Activated CD8-positive, alpha-beta T cell treated with anti-CD3 and anti-CD28 coated beads, Interleukin-2, amount 10 ng/mL, durations not matched to agents 7 days and 5 days (primary cell): Measurements from ENCODE around the gene OSBPL2. TPM values are rescaled to one million over a fixed set of nuclear protein-coding genes. Genes with fewer than 3 reads are reported as not detected.

ENCODE experiments used
- ATAC-seq: fragments of 150-1000 bp; cut with Tn5 transposase; one replicate; pipeline ENCODE4 v1.10.0; 2021; ENCODE audit warnings: moderate library complexity
- CTCF ChIA-PET: fragments of 350-600 bp; sonication (Branson Sonifier 250); formaldehyde crosslinking; loops from one replicate; lab custom pipeline; 2021; ENCODE audit warnings: antibody characterized with exemption; lab: Charles Lee
- POLR2A ChIA-PET: fragments of 350-600 bp; sonication (Branson Sonifier 250); formaldehyde crosslinking; loops from one replicate; lab custom pipeline; 2021; ENCODE audit warnings: antibody characterized with exemption; lab: Charles Lee
- DNase-seq: peaks from one replicate; pipeline ENCODE4 v3.0.0-alpha.2; 2020
- H3K27ac Mint-ChIP-seq: one replicate; pipeline ENCODE4 v1.8.0; 2021; ENCODE audit warnings: mild to moderate bottlenecking, mixed read lengths
- H3K27me3 Mint-ChIP-seq: one replicate; pipeline ENCODE4 v1.8.0; 2021; ENCODE audit warnings: low read depth, mixed read lengths
- H3K36me3 Mint-ChIP-seq: one replicate; pipeline ENCODE4 v1.8.0; 2021; ENCODE audit warnings: low read depth, mixed read lengths
- H3K4me1 Mint-ChIP-seq: one replicate; pipeline ENCODE4 v1.8.0; 2021; ENCODE audit warnings: low read depth, mixed read lengths
- H3K4me3 Mint-ChIP-seq: one replicate; pipeline ENCODE4 v1.8.0; 2021; ENCODE audit warnings: mild to moderate bottlenecking, mixed read lengths
- H3K9me3 Mint-ChIP-seq: one replicate; pipeline ENCODE4 v1.8.0; 2022; ENCODE audit warnings: mixed read lengths; ENCODE audit not compliant: insufficient read depth
- total RNA-seq, 2 experiments: library from RNA; stranded (reverse); gene quantifications; one replicate each; pipeline ENCODE4 v1.2.3, GENCODE V29; 2021

The OSBPL2 gene
- total RNA-seq, 2 experiments from 2014 or later = 24.1 to 26.4 TPM

DNA sequence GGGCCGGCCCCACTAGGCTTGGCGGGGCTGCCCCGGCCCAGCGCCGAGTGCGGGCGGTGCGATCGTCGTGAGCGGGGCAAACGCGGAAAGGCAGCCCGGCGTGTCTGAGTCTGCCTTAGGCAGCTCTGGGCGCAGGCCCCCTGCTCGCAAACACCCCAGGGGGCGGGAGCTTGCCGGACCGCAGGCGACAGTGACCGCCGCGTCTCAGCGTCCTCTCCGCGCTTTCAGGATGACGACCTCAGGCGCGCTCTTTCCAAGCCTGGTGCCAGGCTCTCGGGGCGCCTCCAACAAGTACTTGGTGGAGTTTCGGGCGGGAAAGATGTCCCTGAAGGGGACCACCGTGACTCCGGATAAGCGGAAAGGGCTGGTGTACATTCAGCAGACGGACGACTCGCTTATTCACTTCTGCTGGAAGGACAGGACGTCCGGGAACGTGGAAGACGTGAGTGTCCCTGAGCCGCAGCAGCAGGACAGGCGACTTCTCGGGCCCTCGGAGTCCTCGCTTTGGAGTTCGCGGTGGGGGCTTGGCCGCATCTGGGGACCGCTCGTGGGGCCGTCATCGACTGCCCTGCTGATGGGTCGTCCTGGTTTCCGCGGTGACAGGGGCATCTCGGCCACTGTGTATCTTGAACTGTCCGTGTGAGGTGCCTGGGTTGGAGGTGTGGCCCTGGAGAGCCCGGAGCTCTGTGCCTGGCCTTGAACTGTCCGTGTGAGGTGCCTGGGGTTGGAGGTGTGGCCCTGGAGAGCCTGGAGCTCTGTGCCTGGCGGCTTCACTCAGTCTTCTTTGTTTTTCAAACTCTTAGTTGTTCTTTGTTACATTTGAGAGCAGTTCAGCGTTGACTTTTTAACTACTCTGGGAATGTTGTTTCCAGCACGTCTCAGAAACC is 65.3 kb downstream of the OSBPL2 start:
- ATAC-seq (peak; percentile 17), DNase-seq (peak; percentile 33)
- Mint-ChIP-seq H3K27me3 (no peaks in the 10 kb centered on the region), H3K4me3 (peak overlapping the region; percentile 91), H3K36me3 (peaks cover 30% of the 10 kb centered on the region), H3K4me1 (peaks cover 28% of the 10 kb centered on the region), H3K9me3 (no peaks in the 10 kb centered on the region), H3K27ac (peak overlapping the region; percentile 84)
- ChIA-PET POLR2A (no interaction called here), CTCF (interaction anchor here (1.4 to 4.5 kb wide), 2 partner anchors 65 to 79 kb away, joined by 4 to 31 read pairs; no protein-coding TSS in a partner anchor)

DNA sequence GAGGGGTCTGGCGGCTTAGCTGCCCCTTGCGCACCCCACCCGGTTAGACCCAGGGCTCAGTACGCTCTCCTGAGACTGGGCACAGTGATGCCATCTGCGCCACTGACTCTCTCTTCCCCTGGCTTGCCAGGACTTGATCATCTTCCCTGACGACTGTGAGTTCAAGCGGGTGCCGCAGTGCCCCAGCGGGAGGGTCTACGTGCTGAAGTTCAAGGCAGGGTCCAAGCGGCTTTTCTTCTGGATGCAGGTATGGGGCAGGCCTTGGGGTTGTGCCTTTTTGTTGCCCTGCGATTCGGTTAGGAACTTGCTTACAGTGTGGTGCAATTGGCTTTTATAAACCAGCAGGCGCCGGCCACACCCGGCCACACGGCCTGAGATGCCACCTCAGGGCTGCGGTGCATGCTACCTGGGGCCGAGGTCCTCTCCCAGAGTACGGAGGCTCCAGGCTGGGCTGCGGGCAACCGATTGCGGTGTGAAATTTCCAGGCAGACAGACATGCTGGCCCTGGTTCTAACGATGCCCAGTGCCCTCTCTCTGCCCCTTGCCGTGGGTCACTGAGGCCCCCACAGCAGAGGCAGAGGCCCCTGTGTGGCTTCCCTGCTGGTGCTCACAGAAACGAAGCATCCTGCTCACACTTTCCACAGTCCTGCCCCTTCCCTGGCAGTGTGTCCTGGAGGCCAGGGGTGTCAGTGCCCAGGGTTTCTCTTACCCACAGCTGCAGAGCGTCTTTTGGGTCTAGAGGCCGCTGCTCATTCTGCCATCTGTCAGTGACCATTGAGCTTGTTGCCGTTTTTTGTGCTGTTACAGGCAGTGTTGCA is 66.2 kb downstream of the OSBPL2 start:
- DNase-seq (no peak), ATAC-seq (no peak)
- no peaks in the 10 kb centered on the region for H3K9me3 Mint-ChIP-seq
- CTCF ChIA-PET = no interaction called here
- peaks cover 35% of the 10 kb centered on the region for H3K36me3 Mint-ChIP-seq
- POLR2A ChIA-PET = no interaction called here
- H3K27me3 Mint-ChIP-seq = no peaks in the 10 kb centered on the region
- peaks cover 28% of the 10 kb centered on the region for H3K4me1 Mint-ChIP-seq
- H3K4me3 Mint-ChIP-seq = peak overlapping the region; percentile 91
- H3K27ac Mint-ChIP-seq = peak overlapping the region; percentile 84

DNA sequence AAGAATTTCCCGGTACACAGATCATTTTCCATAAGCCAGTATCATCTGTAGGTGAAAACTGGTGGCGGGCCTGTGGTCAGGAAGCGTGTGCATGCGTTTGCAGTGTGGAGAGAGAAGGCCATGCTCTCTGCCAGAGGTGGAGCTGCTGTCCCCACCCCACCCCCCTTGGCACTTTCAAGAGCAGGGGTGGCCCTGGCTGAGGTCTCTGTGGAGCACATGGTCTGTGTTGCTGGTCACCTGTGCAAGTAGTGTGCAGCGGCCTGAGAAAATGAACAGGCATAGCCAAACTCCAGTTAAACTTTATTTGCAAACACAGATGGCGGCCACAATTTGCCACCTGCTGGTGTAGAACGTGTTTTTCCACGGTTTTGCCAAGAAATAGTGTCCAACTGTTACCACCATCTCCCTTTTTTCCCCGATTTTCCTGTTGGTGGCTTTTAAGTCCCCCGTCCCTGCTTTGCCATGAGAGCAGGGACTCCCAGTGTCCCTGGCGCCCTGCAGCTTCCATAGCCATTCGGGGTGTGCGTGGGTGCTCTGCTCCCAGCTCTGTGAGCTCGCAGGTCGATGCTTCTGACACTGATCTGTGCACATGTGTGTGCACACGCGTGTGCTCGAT is 66.9 kb downstream of the OSBPL2 start:
- POLR2A ChIA-PET = no interaction called here
- no peak for ATAC-seq
- H3K27ac Mint-ChIP-seq = peak overlapping the region; percentile 67
- H3K36me3 Mint-ChIP-seq = peaks cover 35% of the 10 kb centered on the region
- CTCF ChIA-PET = interaction anchor here (1.7 kb wide), 1 partner anchor 503 kb away, joined by 4 read pairs; no protein-coding TSS in a partner anchor
- no peaks in the 10 kb centered on the region for H3K27me3 Mint-ChIP-seq
- H3K9me3 Mint-ChIP-seq = no peaks in the 10 kb centered on the region
- no peak for DNase-seq
- H3K4me3 Mint-ChIP-seq = peak overlapping the region; percentile 91
- peaks cover 28% of the 10 kb centered on the region for H3K4me1 Mint-ChIP-seq

DNA sequence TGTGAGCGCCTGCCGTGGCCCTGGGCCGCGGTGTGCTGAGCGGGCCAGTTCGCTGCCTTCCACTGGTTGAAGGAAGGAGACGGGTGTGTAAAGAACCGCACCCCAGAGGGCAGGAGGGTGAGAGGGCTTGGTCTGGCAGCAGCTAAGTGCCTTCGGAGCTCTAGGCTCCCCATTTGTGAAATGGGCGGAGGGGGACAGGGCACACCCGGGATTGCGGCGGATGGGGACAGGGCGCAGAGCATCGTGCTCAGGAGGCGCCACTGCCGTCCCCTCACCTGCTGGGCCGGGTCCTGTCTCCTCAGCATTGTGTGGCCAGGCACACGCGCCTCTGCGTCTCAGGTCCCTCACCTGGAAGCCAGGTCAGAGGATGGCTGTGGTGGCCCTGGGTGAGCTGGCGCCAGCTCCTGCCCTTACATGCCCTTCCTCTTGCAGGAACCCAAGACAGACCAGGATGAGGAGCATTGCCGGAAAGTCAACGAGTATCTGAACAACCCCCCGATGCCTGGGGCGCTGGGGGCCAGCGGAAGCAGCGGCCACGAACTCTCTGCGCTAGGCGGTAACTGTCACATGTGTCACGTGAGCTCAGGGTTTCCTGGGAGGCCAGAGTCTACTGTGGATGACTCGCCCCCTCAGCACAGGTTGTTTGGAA is 67.6 kb downstream of the OSBPL2 start:
- peaks cover 28% of the 10 kb centered on the region for H3K4me1 Mint-ChIP-seq
- ChIA-PET POLR2A (no interaction called here), CTCF (interaction anchor here (1.7 kb wide), 1 partner anchor 502 kb away, joined by 4 read pairs; no protein-coding TSS in a partner anchor)
- no peaks in the 10 kb centered on the region for H3K9me3 Mint-ChIP-seq
- peak overlapping the region; percentile 67 for H3K27ac Mint-ChIP-seq
- no peaks in the 10 kb centered on the region for H3K27me3 Mint-ChIP-seq
- ATAC-seq (no peak), DNase-seq (no peak)
- peaks cover 35% of the 10 kb centered on the region for H3K36me3 Mint-ChIP-seq
- peak overlapping the region; percentile 46 for H3K4me3 Mint-ChIP-seq

DNA sequence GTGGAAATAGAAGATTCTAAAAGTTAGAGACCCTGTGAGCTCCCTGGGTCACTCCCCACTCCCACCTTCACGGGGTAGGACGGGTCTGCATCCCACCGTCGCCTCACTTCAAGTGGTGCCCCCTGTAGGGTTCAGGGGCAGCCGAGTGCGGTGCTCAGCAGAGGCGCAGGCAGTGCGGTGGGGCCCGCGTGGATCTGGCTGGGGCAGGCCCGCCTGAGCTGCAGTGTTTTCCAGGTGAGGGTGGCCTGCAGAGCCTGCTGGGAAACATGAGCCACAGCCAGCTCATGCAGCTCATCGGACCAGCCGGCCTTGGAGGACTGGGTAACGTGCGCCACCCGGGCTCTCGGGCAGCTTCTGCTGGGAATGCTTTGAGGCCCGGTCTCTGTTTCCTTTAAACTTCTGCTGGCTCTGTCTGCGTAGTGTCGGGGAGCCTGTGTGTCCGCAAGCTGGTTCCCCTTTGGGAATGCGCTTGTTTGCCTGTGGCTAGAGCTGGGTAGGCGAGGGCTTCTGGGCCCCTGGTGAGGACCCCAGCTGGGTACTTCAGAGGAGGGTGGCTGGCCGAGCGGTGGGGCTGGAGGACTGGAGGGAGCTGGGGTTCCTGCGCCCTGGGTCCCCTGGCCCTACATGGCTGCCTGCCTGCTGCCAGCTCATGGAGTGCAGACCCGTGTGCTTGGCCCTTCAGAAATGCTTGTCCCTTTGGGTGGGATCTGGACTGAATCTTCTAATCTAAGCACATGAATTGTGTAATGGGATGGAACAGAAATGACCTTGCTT is 68.3 kb downstream of the OSBPL2 start:
- ChIA-PET POLR2A (interaction anchor here (0.7 kb wide), 1 partner anchor 80 kb away, joined by 3 read pairs; the partner anchor contains the start of gene RPS21), CTCF (interaction anchor here (1.7 kb wide), 1 partner anchor 501 kb away, joined by 4 read pairs; no protein-coding TSS in a partner anchor)
- DNase-seq = no peak
- no peak overlapping the region for H3K4me3 Mint-ChIP-seq
- peaks cover 23% of the 10 kb centered on the region for H3K4me1 Mint-ChIP-seq
- H3K9me3 Mint-ChIP-seq = no peaks in the 10 kb centered on the region
- peaks cover 35% of the 10 kb centered on the region for H3K36me3 Mint-ChIP-seq
- no peak overlapping the region for H3K27ac Mint-ChIP-seq
- H3K27me3 Mint-ChIP-seq = no peaks in the 10 kb centered on the region
- no peak for ATAC-seq

DNA sequence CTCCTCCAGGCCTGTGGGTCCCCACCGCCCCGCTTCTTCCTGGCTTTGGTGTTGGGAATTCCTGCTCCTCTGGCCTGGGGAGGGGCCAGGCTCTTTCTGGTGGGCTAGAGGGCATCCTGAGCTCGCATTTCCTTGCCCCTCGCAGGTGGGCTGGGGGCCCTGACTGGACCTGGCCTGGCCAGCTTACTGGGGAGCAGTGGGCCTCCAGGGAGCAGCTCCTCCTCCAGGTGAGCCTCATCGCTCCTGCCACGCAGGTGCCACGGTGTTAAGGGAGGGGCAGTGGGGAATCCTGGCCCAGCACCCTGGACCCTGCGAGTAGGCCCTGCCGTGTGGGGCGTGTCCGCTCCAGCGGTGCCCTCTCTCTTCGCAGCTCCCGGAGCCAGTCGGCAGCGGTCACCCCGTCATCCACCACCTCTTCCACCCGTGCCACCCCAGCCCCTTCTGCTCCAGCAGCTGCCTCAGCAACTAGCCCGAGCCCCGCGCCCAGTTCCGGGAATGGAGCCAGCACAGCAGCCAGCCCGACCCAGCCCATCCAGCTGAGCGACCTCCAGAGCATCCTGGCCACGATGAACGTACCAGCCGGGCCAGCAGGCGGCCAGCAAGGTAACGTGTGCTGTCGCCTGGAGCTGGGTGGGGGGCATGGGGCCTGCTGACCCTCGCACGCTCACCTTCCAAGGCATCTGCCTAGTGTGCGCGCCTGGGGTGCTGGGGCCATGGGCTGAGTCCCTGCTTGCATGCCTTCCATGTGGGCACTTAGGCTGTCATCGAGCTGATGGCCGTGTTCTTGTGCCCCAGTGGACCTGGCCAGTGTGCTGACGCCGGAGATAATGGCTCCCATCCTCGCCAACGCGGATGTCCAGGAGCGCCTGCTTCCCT is 69.1 kb downstream of the OSBPL2 start:
- Mint-ChIP-seq H3K9me3 (no peaks in the 10 kb centered on the region), H3K36me3 (peaks cover 35% of the 10 kb centered on the region), H3K4me1 (peaks cover 18% of the 10 kb centered on the region), H3K4me3 (no peak overlapping the region), H3K27ac (no peak overlapping the region), H3K27me3 (no peaks in the 10 kb centered on the region)
- CTCF ChIA-PET = no interaction called here
- DNase-seq (no peak), ATAC-seq (no peak)
- POLR2A ChIA-PET = interaction anchor here (0.7 kb wide), 1 partner anchor 79 kb away, joined by 3 read pairs; the partner anchor contains the start of gene RPS21

DNA sequence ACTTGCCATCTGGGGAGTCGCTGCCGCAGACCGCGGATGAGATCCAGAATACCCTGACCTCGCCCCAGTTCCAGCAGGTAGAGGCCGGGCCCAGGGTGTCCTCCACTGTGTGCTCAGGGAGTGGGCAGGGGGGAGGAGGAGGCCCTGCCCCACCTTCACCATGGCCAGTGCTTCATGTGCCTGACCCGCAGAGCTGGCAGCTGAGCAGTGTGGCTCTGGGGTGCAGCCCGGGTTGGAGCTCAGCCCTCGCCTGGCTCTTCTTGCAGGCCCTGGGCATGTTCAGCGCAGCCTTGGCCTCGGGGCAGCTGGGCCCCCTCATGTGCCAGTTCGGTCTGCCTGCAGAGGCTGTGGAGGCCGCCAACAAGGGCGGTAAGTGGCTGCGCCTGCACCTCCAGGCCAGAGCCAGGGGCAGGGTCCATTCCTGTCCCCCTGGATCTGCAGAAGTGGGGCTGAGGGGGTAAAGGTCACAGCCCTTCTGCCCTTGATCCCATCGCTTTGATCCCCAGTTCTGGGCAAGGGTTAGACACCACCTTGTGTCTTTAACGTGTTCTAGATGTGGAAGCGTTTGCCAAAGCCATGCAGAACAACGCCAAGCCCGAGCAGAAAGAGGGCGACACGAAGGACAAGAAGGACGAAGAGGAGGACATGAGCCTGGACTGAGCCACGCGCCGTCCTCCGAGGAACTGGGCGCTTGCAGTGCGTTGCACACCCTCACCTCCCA is 69.9 kb downstream of the OSBPL2 start:
- H3K4me3 Mint-ChIP-seq = no peak overlapping the region
- H3K27me3 Mint-ChIP-seq = no peaks in the 10 kb centered on the region
- ATAC-seq = no peak
- DNase-seq = no peak
- ChIA-PET POLR2A (no interaction called here), CTCF (no interaction called here)
- no peaks in the 10 kb centered on the region for H3K9me3 Mint-ChIP-seq
- peaks cover 18% of the 10 kb centered on the region for H3K4me1 Mint-ChIP-seq
- H3K36me3 Mint-ChIP-seq = peaks cover 35% of the 10 kb centered on the region
- H3K27ac Mint-ChIP-seq = no peak overlapping the region

DNA sequence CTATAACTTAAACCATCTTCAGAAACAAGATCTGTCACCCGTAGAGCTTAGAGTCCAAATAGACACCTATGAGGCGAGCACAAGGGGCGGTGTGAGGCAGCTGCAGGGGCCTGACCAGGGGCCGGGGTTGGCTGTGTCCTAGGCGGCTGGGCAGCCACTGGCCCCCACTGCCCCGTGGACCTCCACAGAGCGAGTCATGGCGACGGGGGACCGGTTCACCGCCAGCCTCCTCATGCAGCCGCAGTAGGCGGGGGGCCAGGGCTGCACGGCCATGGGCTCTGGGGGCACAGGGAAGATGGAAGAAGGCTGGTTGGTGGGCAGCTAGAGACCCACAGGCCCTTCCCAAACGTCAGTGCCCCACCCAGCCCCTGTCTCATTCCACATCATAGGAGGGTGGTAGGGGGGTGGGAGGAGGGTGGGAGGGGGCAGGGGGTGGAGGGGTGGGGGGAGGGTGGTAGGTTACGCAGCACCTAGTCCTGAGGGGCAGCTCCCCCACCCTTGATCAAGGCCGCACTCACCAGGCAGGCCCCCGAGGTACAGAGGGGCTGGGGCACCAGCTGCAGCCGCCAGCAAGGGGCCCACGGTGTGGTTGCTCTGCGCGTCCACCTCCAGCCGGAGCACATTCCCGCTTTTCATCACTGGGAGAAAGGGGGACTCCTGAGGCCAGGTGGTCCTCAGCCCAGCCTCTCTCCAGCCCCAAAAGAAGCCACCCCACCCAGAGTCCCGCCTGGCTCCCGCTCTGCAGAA is 71.0 kb downstream of the OSBPL2 start:
- ChIA-PET CTCF (no interaction called here), POLR2A (no interaction called here)
- no peak for ATAC-seq
- H3K4me1 Mint-ChIP-seq = peaks cover 12% of the 10 kb centered on the region
- H3K36me3 Mint-ChIP-seq = peaks cover 25% of the 10 kb centered on the region
- no peak overlapping the region for H3K4me3 Mint-ChIP-seq
- no peaks in the 10 kb centered on the region for H3K9me3 Mint-ChIP-seq
- H3K27ac Mint-ChIP-seq = no peak overlapping the region
- no peaks in the 10 kb centered on the region for H3K27me3 Mint-ChIP-seq
- no peak for DNase-seq

DNA sequence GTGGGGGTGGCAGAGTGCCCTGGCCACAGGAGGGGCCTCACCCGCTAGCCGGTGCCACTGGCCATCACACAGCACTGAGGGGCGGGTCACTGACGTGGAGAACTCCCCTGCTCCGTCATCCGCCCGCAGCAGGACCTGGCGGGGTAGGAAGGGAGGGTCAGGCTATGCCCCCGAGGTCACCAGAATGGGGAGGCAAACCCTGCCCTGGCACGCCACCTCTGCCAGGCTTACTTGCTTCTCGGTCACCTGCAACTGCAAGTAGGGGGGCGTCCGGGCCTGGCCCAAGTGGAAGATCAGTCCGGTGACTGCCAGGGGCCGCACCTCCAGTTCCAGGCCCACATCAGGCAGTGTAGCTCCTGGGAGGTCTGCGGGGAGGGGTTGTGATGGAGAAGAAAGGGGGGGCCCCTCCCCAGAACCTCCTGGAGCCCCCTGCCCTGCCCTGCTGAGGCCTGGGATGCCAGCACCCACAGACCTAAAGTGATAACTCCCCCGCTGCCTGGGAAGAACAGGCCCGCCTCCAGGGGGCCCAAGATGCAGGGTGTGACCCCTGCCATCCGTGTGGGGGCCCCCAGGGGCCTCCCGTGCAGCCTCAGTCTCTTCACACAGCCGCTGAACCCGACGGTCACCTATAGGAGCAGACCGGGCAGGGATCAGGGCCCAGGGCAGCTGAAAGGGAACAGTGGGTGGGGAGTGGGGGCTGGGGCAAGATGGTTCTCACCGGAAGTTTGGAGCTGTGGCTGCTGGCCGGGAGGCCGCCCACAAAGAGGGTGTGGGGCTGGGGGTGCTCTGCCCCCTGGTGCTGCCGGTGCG is 71.8 kb downstream of the OSBPL2 start:
- peaks cover 4% of the 10 kb centered on the region for H3K4me1 Mint-ChIP-seq
- H3K27me3 Mint-ChIP-seq = no peaks in the 10 kb centered on the region
- ATAC-seq = no peak
- no peak for DNase-seq
- ChIA-PET POLR2A (no interaction called here), CTCF (no interaction called here)
- no peak overlapping the region for H3K4me3 Mint-ChIP-seq
- no peaks in the 10 kb centered on the region for H3K9me3 Mint-ChIP-seq
- H3K36me3 Mint-ChIP-seq = peaks cover 23% of the 10 kb centered on the region
- H3K27ac Mint-ChIP-seq = no peak overlapping the region
